A673 (cell line): ENCODE measurements around the gene MYH10. TPM values are rescaled to one million over a fixed set of nuclear protein-coding genes. Genes with fewer than 3 reads are reported as not detected.

Experiments used
- BruUV-seq: library from RNA; stranded (reverse); fragments of 400-500 nt; replicated peaks from 2 replicates; lab custom pipeline; 2021; lab: Mats Ljungman, UMichigan
- CTCF ChIA-PET: fragments of 300-600 bp; sonication (Branson Sonifier 250); formaldehyde crosslinking; loops from one replicate; lab custom pipeline; 2022; ENCODE audit warnings: antibody characterized with exemption; lab: Charles Lee
- POLR2A ChIA-PET: fragments of 300-600 bp; sonication (Branson Sonifier 250); formaldehyde crosslinking; loops from one replicate; lab custom pipeline; 2022; ENCODE audit warnings: antibody characterized with exemption; ENCODE audit not compliant: low non-redundant PET; lab: Charles Lee
- DNase-seq: peaks from one replicate; pipeline ENCODE4 v3.0.0-alpha.2; 2015; ENCODE audit warnings: low spot score
- H3K27ac ChIP-seq: fragments of 200-600 bp; sonication (generic); 2 replicates; pipeline ENCODE4 v1.5.1; 2016; ENCODE audit warnings: mixed run types, low read depth, mild to moderate bottlenecking, mixed read lengths, antibody characterized with exemption, low read length; ENCODE audit not compliant: poor library complexity, severe bottlenecking
- H3K27me3 ChIP-seq: fragments of 200-600 bp; sonication (generic); replicated peaks from 2 replicates; pipeline ENCODE4 v1.6.1; 2017; ENCODE audit warnings: mixed run types, low read depth, mild to moderate bottlenecking, mixed read lengths, antibody characterized with exemption, low read length; ENCODE audit not compliant: insufficient read depth, poor library complexity
- H3K36me3 ChIP-seq: fragments of 200-600 bp; sonication (generic); 2 replicates; pipeline ENCODE4 v1.6.1; 2016; ENCODE audit warnings: mixed run types, mild to moderate bottlenecking, mixed read lengths, antibody characterized with exemption, low read length; ENCODE audit not compliant: insufficient read depth, poor library complexity, severe bottlenecking
- H3K4me1 ChIP-seq: fragments of 200-600 bp; sonication (generic); 2 replicates; pipeline ENCODE4 v1.6.1; 2017; ENCODE audit warnings: mixed run types, mild to moderate bottlenecking, mixed read lengths, antibody characterized with exemption, low read length; ENCODE audit not compliant: insufficient read depth, poor library complexity, severe bottlenecking
- H3K4me3 ChIP-seq: fragments of 200-600 bp; sonication (generic); 2 replicates; pipeline ENCODE4 v1.5.1; 2016; ENCODE audit warnings: low read depth, mixed run types, mild to moderate bottlenecking, mixed read lengths, low read length; ENCODE audit not compliant: poor library complexity, severe bottlenecking
- H3K9me3 ChIP-seq: fragments of 200-600 bp; sonication (generic); 2 replicates; pipeline ENCODE4 v1.6.1; 2016; ENCODE audit warnings: mixed run types, low read depth, mild to moderate bottlenecking, mixed read lengths, antibody characterized with exemption, low read length; ENCODE audit not compliant: poor library complexity, severe bottlenecking
- CTCF ChIP-seq: fragments of 300-800, 200-600 bp; sonication (generic); conservative IDR thresholded peaks from 2 replicates; pipeline ENCODE4 v1.5.1; 2017; ENCODE audit warnings: low read depth, mild to moderate bottlenecking, antibody characterized with exemption, low read length, moderate library complexity, mixed read lengths
- EZH2 ChIP-seq: fragments of 200-600 bp; sonication (generic); IDR thresholded peaks from 2 replicates; pipeline ENCODE4 v1.6.1; 2017; ENCODE audit warnings: borderline replicate concordance, low read depth, mild to moderate bottlenecking, mixed read lengths, antibody characterized with exemption, low read length; ENCODE audit not compliant: poor library complexity, severe bottlenecking
- intact Hi-C: fragments of 100-400 bp; cut with micrococcal nuclease; formaldehyde crosslinking; loops from one replicate; pipeline ENCODE4 v1.10.0; 2022; ENCODE audit not compliant: unreplicated experiment
- total RNA-seq: library from RNA; stranded (reverse); gene quantifications from 2 replicates; pipeline ENCODE4 v1.2.3, GENCODE V29; 2021

Gene MYH10
- total RNA-seq, 1 experiment from 2014 or later = 129 TPM

- H3K4me3 ChIP-seq = no peak overlapping the region
- H3K27me3 ChIP-seq = no peaks in the 10 kb centered on the region
- ChIA-PET POLR2A (no interaction called here), CTCF (no interaction called here)
- no peak for DNase-seq
- peaks cover 8% of the 10 kb centered on the region for H3K9me3 ChIP-seq
- no TSS peak for BruUV-seq
- H3K36me3 ChIP-seq = peaks cover 96% of the 10 kb centered on the region
- TF ChIP-seq EZH2 (no peak), CTCF (no peak)
- no peaks in the 10 kb centered on the region for H3K4me1 ChIP-seq
- intact Hi-C loops = no loop called here
- no peak overlapping the region for H3K27ac ChIP-seq
Observed at GRCh38 chr17:8481089-8481488, 149.4 kb downstream of the MYH10 start.

- H3K27me3 ChIP-seq = no peaks in the 10 kb centered on the region
- H3K4me3 ChIP-seq = no peak overlapping the region
- H3K27ac ChIP-seq = no peak overlapping the region
- intact Hi-C loops = no loop called here
- CTCF ChIA-PET = no interaction called here
- POLR2A ChIA-PET = no interaction called here
- BruUV-seq = no TSS peak
- TF ChIP-seq CTCF = no peak
- no peak for TF ChIP-seq EZH2
- no peak for DNase-seq
- H3K9me3 ChIP-seq = peaks cover 8% of the 10 kb centered on the region
- no peaks in the 10 kb centered on the region for H3K4me1 ChIP-seq
- H3K36me3 ChIP-seq = peaks cover 96% of the 10 kb centered on the region
Observed at GRCh38 chr17:8480011-8480976, 150.2 kb downstream of the MYH10 start.

- Histone ChIP-seq H3K36me3 (peaks cover 96% of the 10 kb centered on the region), H3K27me3 (no peaks in the 10 kb centered on the region), H3K4me1 (no peaks in the 10 kb centered on the region), H3K9me3 (peaks cover under 1% of the 10 kb centered on the region), H3K4me3 (no peak overlapping the region), H3K27ac (no peak overlapping the region)
- POLR2A ChIA-PET = no interaction called here
- intact Hi-C loops = no loop called here
- TF ChIP-seq CTCF (no peak), EZH2 (no peak)
- DNase-seq = no peak
- BruUV-seq = no TSS peak
- CTCF ChIA-PET = no interaction called here
Observed at GRCh38 chr17:8479431-8479947, 151.0 kb downstream of the MYH10 start.
